Measurements from ENCODE around the gene WDR11.
A peak's percentile ranks its signal among the peaks of the same experiment; 100 is the strongest.

The WDR11 gene

GRCh38 chr10:120838941-120839340 lies 12.2 kb upstream of the WDR11 start:
- in situ Hi-C loops (cut with HindIII; ENCODE audit: low sequenced_read_pairs): no loop called here
- no peak for TF ChIP-seq CTCF (IDR thresholded peaks at IDR 0.05; ENCODE audit: low read depth, low read length)
- no peak overlapping the region for H3K4me3 ChIP-seq (ENCODE audit: low read depth, low read length)
- no peak for DNase-seq (ENCODE audit: low read depth, low spot score)

GRCh38 chr10:120841522-120842189 lies 9.5 kb upstream of the WDR11 start:
- peak; percentile 13 for DNase-seq (ENCODE audit: low read depth, low spot score)
- TF ChIP-seq CTCF (IDR thresholded peaks at IDR 0.05; ENCODE audit: low read depth, low read length): no peak
- in situ Hi-C loops (cut with HindIII; ENCODE audit: low sequenced_read_pairs): no loop called here
- H3K4me3 ChIP-seq (ENCODE audit: low read depth, low read length): no peak overlapping the region

GRCh38 chr10:120854388-120854787 lies 3.2 kb downstream of the WDR11 start:
- no peak for TF ChIP-seq CTCF (IDR thresholded peaks at IDR 0.05; ENCODE audit: low read depth, low read length)
- in situ Hi-C loops (cut with HindIII; ENCODE audit: low sequenced_read_pairs): no loop called here
- no peak overlapping the region for H3K4me3 ChIP-seq (ENCODE audit: low read depth, low read length)
- no peak for DNase-seq (ENCODE audit: low read depth, low spot score)

GRCh38 chr10:120861178-120861855 lies 10.2 kb downstream of the WDR11 start:
- no peak for DNase-seq (ENCODE audit: low read depth, low spot score)
- in situ Hi-C loops (cut with HindIII; ENCODE audit: low sequenced_read_pairs): no loop called here
- no peak for TF ChIP-seq CTCF (IDR thresholded peaks at IDR 0.05; ENCODE audit: low read depth, low read length)
- no peak overlapping the region for H3K4me3 ChIP-seq (ENCODE audit: low read depth, low read length)

DNA sequence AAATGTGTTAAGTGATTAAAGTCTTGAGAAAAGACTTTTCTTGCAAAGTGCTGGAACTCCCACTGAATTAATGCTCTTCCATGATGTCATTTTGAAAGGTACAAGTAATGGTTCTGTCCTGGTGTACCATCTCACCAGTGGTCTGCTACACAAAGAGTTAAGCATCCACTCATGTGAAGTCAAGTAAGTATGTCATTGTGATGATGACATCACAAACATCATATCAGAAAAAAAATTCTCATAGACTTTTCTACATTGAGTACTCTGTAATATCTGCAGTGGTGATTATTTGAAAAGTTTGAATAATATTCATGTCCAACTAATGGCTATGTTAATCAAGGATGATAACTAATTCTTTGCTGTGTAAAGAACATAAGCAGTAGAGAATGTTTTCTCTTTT lies 22.6 kb downstream of the WDR11 start:
- H3K4me3 ChIP-seq (ENCODE audit: low read depth, low read length): no peak overlapping the region
- in situ Hi-C loops (cut with HindIII; ENCODE audit: low sequenced_read_pairs): no loop called here
- no peak for DNase-seq (ENCODE audit: low read depth, low spot score)
- no peak for TF ChIP-seq CTCF (IDR thresholded peaks at IDR 0.05; ENCODE audit: low read depth, low read length)

DNA sequence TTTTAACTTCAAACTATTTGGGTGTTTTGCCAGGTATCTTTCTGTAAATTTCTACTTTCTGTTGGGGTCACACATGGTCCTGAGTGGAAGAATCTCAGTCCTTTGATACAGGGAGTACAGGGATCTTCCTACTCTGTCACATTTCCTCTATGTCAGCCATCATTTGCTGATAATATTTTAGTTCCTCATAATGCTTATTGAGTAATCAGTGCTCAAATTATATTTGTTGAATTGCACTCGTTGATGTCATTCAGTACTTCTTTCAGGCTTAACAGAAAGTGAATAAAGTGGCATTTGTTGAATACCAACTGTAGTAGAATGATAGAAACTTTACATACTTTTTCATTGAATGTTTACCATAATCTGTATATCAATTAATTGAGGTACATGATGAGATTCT lies 31.9 kb downstream of the WDR11 start:
- no peak for DNase-seq (ENCODE audit: low read depth, low spot score)
- no peak for TF ChIP-seq CTCF (IDR thresholded peaks at IDR 0.05; ENCODE audit: low read depth, low read length)
- no peak overlapping the region for H3K4me3 ChIP-seq (ENCODE audit: low read depth, low read length)
- in situ Hi-C loops (cut with HindIII; ENCODE audit: low sequenced_read_pairs): no loop called here

All from astrocyte of the spinal cord (primary cell).